ENCODE data around the gene IQSEC1. TPM values are rescaled to one million over a fixed set of nuclear protein-coding genes. Genes with fewer than 3 reads are reported as not detected.

The IQSEC1 gene
- total and polyA plus RNA-seq, 4 experiments from 2014 or later: 11.9 to 82.0 (median 62.3) TPM

DNA sequence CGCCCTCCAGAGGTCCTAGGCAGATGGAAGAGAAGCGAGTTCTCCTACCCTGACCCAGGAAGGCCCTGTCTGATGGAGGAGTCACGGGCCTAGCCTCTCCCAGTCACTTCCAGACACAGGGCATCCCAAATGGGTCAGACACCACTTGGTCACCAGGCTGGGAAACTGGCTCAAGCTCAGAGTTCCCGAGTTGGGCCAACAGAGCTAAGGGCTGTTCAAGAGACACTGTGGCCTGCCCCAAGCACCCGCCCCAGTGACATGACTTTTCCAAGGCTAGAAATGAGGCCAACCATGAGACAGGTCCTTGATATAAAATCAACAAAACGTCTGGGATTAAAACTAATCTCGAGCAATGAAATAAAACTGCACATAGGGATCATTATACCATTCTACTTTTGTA, 113.8 kb downstream of the IQSEC1 start:
- no peaks in the 10 kb centered on the region for H3K9me3 ChIP-seq (ENCODE audit: control insufficient read depth in 1 of 2, low read length in 2 of 2)
- H3K27me3 ChIP-seq (ENCODE audit: insufficient read depth, low read length): no peaks in the 10 kb centered on the region
- H3K27ac ChIP-seq (ENCODE audit: low read depth, low read length): no peak overlapping the region
- no peak overlapping the region for H3K4me3 Mint-ChIP-seq
- H3K4me3 ChIP-seq (ENCODE audit: low read length in 2 of 2): no peak overlapping the region
- POLR2A ChIA-PET (ENCODE audit: partially characterized antibody): interaction anchor here (1.2 kb wide), 1 partner anchor 117 kb away, joined by 4 read pairs; no protein-coding TSS in a partner anchor
- CTCF ChIA-PET (ENCODE audit: partially characterized antibody): interaction anchor here (0.9 to 2.4 kb wide), 3 partner anchors 8 to 133 kb away, joined by 3 to 9 read pairs (median 4); no protein-coding TSS in a partner anchor
- H3K4me1 ChIP-seq (ENCODE audit: insufficient read depth, low read length): peaks cover 98% of the 10 kb centered on the region
- intact Hi-C loops (cut with micrococcal nuclease): no loop called here
- no peak for DNase-seq
- H3K27me3 Mint-ChIP-seq: no peaks in the 10 kb centered on the region
- peaks cover 4 to 48% of the 10 kb centered on the region in 2 donors for H3K36me3 Mint-ChIP-seq
- H3K4me1 Mint-ChIP-seq: peaks cover 59 to 96% (median 81%) of the 10 kb centered on the region in 4 donors
- H3K36me3 ChIP-seq (ENCODE audit: insufficient read depth, low read length): peaks cover 31% of the 10 kb centered on the region
- H3K9me3 Mint-ChIP-seq: no peaks in the 10 kb centered on the region
- no peak overlapping the region for H3K27ac Mint-ChIP-seq

DNA sequence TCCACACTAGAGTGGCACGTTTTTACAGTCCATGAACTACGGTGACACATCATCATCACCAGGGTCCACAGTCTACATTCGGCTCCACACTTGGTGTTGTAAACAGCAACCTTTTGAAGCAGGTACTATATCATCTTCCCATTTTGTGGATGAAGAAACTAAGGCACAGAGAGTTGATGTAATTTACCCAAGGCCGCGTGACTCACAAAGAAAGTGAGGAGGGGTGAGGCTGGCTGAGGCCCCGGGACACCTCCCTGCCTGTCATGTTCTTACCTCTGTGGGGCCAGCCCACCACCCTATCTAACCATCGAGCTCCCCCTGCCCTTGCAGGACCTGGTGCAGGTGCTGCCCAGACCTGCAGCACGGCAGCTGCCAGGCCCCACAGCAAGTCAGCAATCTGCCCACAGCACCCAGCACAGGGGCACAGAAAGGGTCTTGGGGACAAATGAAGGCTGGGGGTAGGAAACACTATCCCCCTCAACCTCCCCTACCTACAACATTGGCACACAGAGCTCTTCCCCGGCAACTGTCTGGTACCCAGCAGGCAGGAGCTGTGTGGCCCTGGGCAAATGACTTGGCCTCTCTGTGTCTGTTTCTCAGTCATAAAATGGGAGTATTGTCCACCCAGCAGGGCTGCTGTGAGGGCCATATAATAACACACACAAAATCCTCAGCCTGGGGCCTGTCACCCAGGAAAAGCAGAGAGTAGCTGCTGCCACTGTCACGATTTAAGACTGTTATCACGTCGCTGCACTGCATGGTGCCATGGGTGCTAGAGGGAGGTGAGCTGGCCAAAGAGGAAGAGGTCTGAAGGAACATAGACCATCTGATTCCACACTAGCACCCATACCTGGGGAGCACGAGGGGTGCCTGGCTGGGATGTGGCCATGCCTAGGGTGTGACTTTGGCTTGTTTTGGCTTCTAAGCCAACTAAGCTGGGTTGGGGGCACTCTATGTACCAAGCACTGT, 115.1 kb downstream of the IQSEC1 start:
- Histone ChIP-seq H3K27me3 (ENCODE audit: insufficient read depth, low read length) (no peaks in the 10 kb centered on the region), H3K27ac (ENCODE audit: low read depth, low read length) (no peak overlapping the region), H3K4me1 (ENCODE audit: insufficient read depth, low read length) (peaks cover 97% of the 10 kb centered on the region), H3K36me3 (ENCODE audit: insufficient read depth, low read length) (peaks cover 31% of the 10 kb centered on the region), H3K4me3 (ENCODE audit: low read length in 2 of 2) (no peak overlapping the region), H3K9me3 (ENCODE audit: control insufficient read depth in 1 of 2, low read length in 2 of 2) (no peaks in the 10 kb centered on the region)
- ChIA-PET CTCF (ENCODE audit: partially characterized antibody) (interaction anchor here (1.1 kb wide), 1 partner anchor 494 kb away, joined by 3 read pairs; no protein-coding TSS in a partner anchor), POLR2A (ENCODE audit: partially characterized antibody) (interaction anchor here (1.0 kb wide), 1 partner anchor 14 kb away, joined by 3 read pairs; no protein-coding TSS in a partner anchor)
- no peaks in the 10 kb centered on the region for H3K9me3 Mint-ChIP-seq
- H3K27ac Mint-ChIP-seq: peak overlapping the region in 5 of 7 donors; percentile 30 to 87 (median 65)
- intact Hi-C loops (cut with micrococcal nuclease): no loop called here
- peaks cover 53 to 95% (median 78%) of the 10 kb centered on the region in 4 donors for H3K4me1 Mint-ChIP-seq
- no peaks in the 10 kb centered on the region for H3K27me3 Mint-ChIP-seq
- no peak for DNase-seq
- H3K4me3 Mint-ChIP-seq: peak overlapping the region in 1 of 8 donors; percentile 21
- H3K36me3 Mint-ChIP-seq: peaks cover 4 to 51% of the 10 kb centered on the region in 2 donors

DNA sequence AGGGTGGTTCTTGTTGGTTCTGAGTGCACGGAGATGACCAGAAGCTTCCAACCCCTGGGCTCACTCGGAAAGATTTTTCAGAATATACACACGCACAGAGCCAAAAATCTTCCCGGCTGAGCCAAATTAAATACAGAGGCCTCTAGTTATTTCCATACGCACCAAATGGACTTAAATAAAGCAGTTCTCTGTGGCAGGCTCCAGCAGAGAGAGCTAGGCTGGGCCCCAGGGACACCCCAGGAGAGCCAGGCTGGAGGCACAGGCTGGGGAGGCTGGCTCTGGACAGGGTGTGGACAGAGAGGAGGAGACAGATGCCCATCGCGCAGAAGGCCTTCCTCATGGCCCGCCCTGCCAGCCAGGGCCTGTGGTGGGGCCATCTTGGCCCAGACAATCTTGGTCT, 115.9 kb downstream of the IQSEC1 start:
- H3K27me3 ChIP-seq (ENCODE audit: insufficient read depth, low read length): no peaks in the 10 kb centered on the region
- POLR2A ChIA-PET (ENCODE audit: partially characterized antibody): no interaction called here
- no peaks in the 10 kb centered on the region for H3K9me3 ChIP-seq (ENCODE audit: control insufficient read depth in 1 of 2, low read length in 2 of 2)
- Mint-ChIP-seq H3K36me3 (peaks cover 4 to 46% of the 10 kb centered on the region in 2 donors), H3K4me3 (peak overlapping the region in 1 of 8 donors; percentile 13), H3K4me1 (peaks cover 49 to 95% (median 74%) of the 10 kb centered on the region in 4 donors), H3K27ac (peak overlapping the region in 4 of 7 donors; percentile 24 to 37 (median 30)), H3K9me3 (no peaks in the 10 kb centered on the region), H3K27me3 (no peaks in the 10 kb centered on the region)
- peaks cover 28% of the 10 kb centered on the region for H3K36me3 ChIP-seq (ENCODE audit: insufficient read depth, low read length)
- no peak overlapping the region for H3K4me3 ChIP-seq (ENCODE audit: low read length in 2 of 2)
- intact Hi-C loops (cut with micrococcal nuclease): no loop called here
- peaks cover 97% of the 10 kb centered on the region for H3K4me1 ChIP-seq (ENCODE audit: insufficient read depth, low read length)
- DNase-seq: no peak
- CTCF ChIA-PET (ENCODE audit: partially characterized antibody): interaction anchor here (1.1 kb wide), 1 partner anchor 495 kb away, joined by 3 read pairs; no protein-coding TSS in a partner anchor
- H3K27ac ChIP-seq (ENCODE audit: low read depth, low read length): no peak overlapping the region

DNA sequence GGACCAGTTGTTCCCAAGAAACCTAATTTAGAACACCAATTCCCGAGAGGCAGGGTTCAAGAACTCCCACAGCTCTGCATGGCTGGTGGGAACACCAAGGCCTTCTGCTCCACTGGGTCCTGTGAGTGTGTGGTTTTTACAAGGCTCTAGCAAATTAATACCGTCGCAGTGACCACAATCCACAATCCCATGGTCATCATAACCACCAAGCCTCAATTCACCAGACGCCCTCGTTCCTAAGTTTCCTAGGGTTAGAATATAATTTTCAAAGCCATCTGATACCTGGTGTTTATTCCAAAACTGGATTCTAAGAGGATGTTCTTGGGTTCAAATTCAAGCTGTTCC, 116.9 kb downstream of the IQSEC1 start:
- intact Hi-C loops (cut with micrococcal nuclease): no loop called here
- H3K27me3 Mint-ChIP-seq: no peaks in the 10 kb centered on the region
- Histone ChIP-seq H3K4me1 (ENCODE audit: insufficient read depth, low read length) (peaks cover 97% of the 10 kb centered on the region), H3K27me3 (ENCODE audit: insufficient read depth, low read length) (no peaks in the 10 kb centered on the region), H3K36me3 (ENCODE audit: insufficient read depth, low read length) (peaks cover 20% of the 10 kb centered on the region), H3K4me3 (ENCODE audit: low read length in 2 of 2) (no peak overlapping the region), H3K27ac (ENCODE audit: low read depth, low read length) (no peak overlapping the region), H3K9me3 (ENCODE audit: control insufficient read depth in 1 of 2, low read length in 2 of 2) (no peaks in the 10 kb centered on the region)
- H3K36me3 Mint-ChIP-seq: peaks cover 4 to 44% of the 10 kb centered on the region in 2 donors
- peak overlapping the region in 5 of 7 donors; percentile 26 to 78 (median 64) for H3K27ac Mint-ChIP-seq
- CTCF ChIA-PET (ENCODE audit: partially characterized antibody): interaction anchor here (2.0 kb wide), 1 partner anchor 65 kb away, joined by 5 read pairs; no protein-coding TSS in a partner anchor
- peak overlapping the region in 2 of 8 donors; percentile 26 to 29 for H3K4me3 Mint-ChIP-seq
- POLR2A ChIA-PET (ENCODE audit: partially characterized antibody): interaction anchor here (0.7 kb wide), 1 partner anchor 30 kb away, joined by 3 read pairs; no protein-coding TSS in a partner anchor
- no peak for DNase-seq
- no peaks in the 10 kb centered on the region for H3K9me3 Mint-ChIP-seq
- peaks cover 44 to 95% (median 72%) of the 10 kb centered on the region in 4 donors for H3K4me1 Mint-ChIP-seq

DNA sequence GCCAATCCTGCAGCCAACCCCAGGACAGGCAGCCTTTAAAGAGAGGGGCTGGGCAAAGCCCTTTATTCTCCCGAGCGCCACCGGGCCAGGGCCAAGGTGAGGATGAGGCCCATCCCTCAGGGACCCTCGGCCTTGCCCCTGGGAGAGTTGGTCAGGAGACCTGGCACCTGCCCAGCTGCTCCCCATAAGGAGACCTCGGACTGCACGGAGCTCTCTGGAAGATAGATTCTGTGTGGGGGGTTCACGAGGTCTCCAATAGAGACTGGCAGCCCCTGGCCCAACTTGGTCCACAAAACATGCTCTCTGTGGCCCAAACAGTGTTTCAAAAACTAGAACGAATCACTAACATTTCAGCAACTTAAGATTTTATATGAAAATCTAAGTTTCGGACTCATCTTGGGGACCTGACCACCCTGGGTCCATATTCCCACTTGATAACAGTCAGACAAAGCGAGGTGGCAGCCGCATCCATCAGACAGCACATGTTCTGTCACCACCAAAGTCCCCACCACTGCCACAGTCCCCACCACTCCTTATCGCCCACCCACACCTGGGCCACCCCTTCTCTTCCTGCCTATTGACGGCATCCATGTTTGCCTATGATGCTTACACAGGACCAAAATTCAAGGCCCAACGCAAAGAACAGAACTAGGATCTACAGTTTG, 117.4 kb downstream of the IQSEC1 start:
- Histone ChIP-seq H3K36me3 (ENCODE audit: insufficient read depth, low read length) (peaks cover 20% of the 10 kb centered on the region), H3K9me3 (ENCODE audit: control insufficient read depth in 1 of 2, low read length in 2 of 2) (no peaks in the 10 kb centered on the region), H3K4me1 (ENCODE audit: insufficient read depth, low read length) (peaks cover 97% of the 10 kb centered on the region), H3K27me3 (ENCODE audit: insufficient read depth, low read length) (no peaks in the 10 kb centered on the region), H3K4me3 (ENCODE audit: low read length in 2 of 2) (no peak overlapping the region), H3K27ac (ENCODE audit: low read depth, low read length) (peak overlapping the region; percentile 6)
- peaks cover 4 to 42% of the 10 kb centered on the region in 2 donors for H3K36me3 Mint-ChIP-seq
- intact Hi-C loops (cut with micrococcal nuclease): no loop called here
- peak overlapping the region; percentile 22 to 78 (median 46) for H3K27ac Mint-ChIP-seq
- peak overlapping the region in 3 of 8 donors; percentile 15 to 29 (median 26) for H3K4me3 Mint-ChIP-seq
- no peaks in the 10 kb centered on the region for H3K27me3 Mint-ChIP-seq
- no peaks in the 10 kb centered on the region for H3K9me3 Mint-ChIP-seq
- no peak for DNase-seq
- CTCF ChIA-PET (ENCODE audit: partially characterized antibody): interaction anchor here (2.0 kb wide), 1 partner anchor 64 kb away, joined by 5 read pairs; no protein-coding TSS in a partner anchor
- H3K4me1 Mint-ChIP-seq: peaks cover 42 to 95% (median 69%) of the 10 kb centered on the region in 4 donors
- POLR2A ChIA-PET (ENCODE audit: partially characterized antibody): interaction anchor here (0.7 kb wide), 1 partner anchor 30 kb away, joined by 3 read pairs; no protein-coding TSS in a partner anchor

DNA sequence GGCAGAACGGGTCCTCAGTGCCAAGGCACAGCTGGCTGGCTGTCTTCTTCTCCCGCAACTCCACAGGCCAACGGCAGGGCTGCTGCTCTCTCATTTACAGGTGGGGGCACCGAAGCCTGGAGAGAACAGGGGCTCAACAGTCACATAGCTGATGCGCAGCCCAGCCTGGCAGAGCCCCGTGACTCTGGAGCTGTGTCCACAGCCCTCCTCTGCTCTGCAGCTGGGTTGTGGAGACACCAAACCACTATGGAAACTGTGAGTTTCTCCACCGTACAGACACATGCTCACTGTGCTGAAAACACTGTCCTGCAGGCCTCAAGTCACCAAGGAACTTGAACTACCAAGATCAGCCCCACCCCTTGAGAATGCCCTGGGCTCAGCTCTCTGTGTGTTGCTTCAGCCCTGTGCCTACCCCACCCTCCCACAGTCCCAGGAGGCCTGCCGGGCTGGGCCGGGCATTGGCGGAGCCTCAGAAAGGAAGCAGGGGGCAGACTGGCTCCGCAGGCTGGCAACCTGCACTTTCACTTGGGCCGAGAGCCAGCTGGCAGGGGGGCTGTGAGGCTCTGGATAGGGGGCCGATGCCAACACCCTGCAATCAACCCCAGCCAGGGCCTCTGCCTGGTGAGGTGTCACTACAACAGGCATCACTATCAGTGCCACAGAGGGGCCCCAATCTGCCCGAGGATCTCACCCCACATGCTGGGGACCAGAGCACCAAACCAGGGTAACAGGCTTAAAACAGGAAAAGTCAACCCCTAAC, 118.2 kb downstream of the IQSEC1 start:
- H3K4me1 ChIP-seq (ENCODE audit: insufficient read depth, low read length): peaks cover 97% of the 10 kb centered on the region
- no peak for DNase-seq
- H3K4me3 Mint-ChIP-seq: no peak overlapping the region
- ChIA-PET CTCF (ENCODE audit: partially characterized antibody) (interaction anchor here (0.6 to 2.0 kb wide), 2 partner anchors 59 to 63 kb away, joined by 3 to 5 read pairs; no protein-coding TSS in a partner anchor), POLR2A (ENCODE audit: partially characterized antibody) (no interaction called here)
- H3K9me3 Mint-ChIP-seq: no peaks in the 10 kb centered on the region
- H3K9me3 ChIP-seq (ENCODE audit: control insufficient read depth in 1 of 2, low read length in 2 of 2): no peaks in the 10 kb centered on the region
- peaks cover 39 to 91% (median 66%) of the 10 kb centered on the region in 4 donors for H3K4me1 Mint-ChIP-seq
- H3K27me3 ChIP-seq (ENCODE audit: insufficient read depth, low read length): no peaks in the 10 kb centered on the region
- peaks cover 16% of the 10 kb centered on the region for H3K36me3 ChIP-seq (ENCODE audit: insufficient read depth, low read length)
- no peak overlapping the region for H3K4me3 ChIP-seq (ENCODE audit: low read length in 2 of 2)
- peak overlapping the region; percentile 6 for H3K27ac ChIP-seq (ENCODE audit: low read depth, low read length)
- H3K27ac Mint-ChIP-seq: peak overlapping the region in 6 of 7 donors; percentile 37 to 84 (median 52)
- intact Hi-C loops (cut with micrococcal nuclease): no loop called here
- no peaks in the 10 kb centered on the region for H3K27me3 Mint-ChIP-seq
- H3K36me3 Mint-ChIP-seq: peaks cover 4 to 38% of the 10 kb centered on the region in 2 donors

All from CD4-positive, alpha-beta memory T cell (primary cell).